H9 (cell line): ENCODE measurements around the gene XCL2. TPM values are rescaled to one million over a fixed set of nuclear protein-coding genes. Genes with fewer than 3 reads are reported as not detected.

Experiments used
- DNase-seq: peaks from one replicate; pipeline ENCODE4 v3.0.0-alpha.2; 2017
- H2AFZ ChIP-seq: one replicate; pipeline ENCODE4 v1.6.1; 2013; ENCODE audit warnings: mild to moderate bottlenecking, low read length, control low read depth, moderate library complexity
- H2AK5ac ChIP-seq: 2 replicates; pipeline ENCODE4 v1.6.1; 2013; ENCODE audit warnings: low read length, control low read depth, mixed read lengths; ENCODE audit not compliant: insufficient read length
- H2BK120ac ChIP-seq: one replicate; pipeline ENCODE4 v1.6.1; 2013; ENCODE audit warnings: low read depth, mild to moderate bottlenecking, low read length, control low read depth, inconsistent platforms; ENCODE audit not compliant: poor library complexity, severe bottlenecking
- H2BK12ac ChIP-seq: 2 replicates; pipeline ENCODE4 v1.6.1; 2013; ENCODE audit warnings: low read length, control low read depth, mixed read lengths, low read depth; ENCODE audit not compliant: insufficient read length
- H2BK15ac ChIP-seq: 2 replicates; pipeline ENCODE4 v1.6.1; 2013; ENCODE audit warnings: low read depth, low read length, control low read depth
- H2BK20ac ChIP-seq: one replicate; pipeline ENCODE4 v1.6.1; 2013; ENCODE audit warnings: low read depth, mild to moderate bottlenecking, low read length, control low read depth, inconsistent platforms; ENCODE audit not compliant: poor library complexity, severe bottlenecking
- H2BK5ac ChIP-seq: 2 replicates; pipeline ENCODE4 v1.6.1; 2013; ENCODE audit warnings: low read length, control low read depth, mixed read lengths; ENCODE audit not compliant: insufficient read length
- H3K14ac ChIP-seq: 2 replicates; pipeline ENCODE4 v1.6.1; 2013; ENCODE audit warnings: low read length, control low read depth; ENCODE audit not compliant: insufficient read depth
- H3K18ac ChIP-seq: 2 replicates; pipeline ENCODE4 v1.6.1; 2013; ENCODE audit warnings: low read depth, mild to moderate bottlenecking, mixed read lengths, low read length, control low read depth; ENCODE audit not compliant: insufficient read length
- H3K23ac ChIP-seq: 2 replicates; pipeline ENCODE4 v1.6.1; 2013; ENCODE audit warnings: low read length, control low read depth, mixed read lengths, low read depth; ENCODE audit not compliant: insufficient read length
- H3K23me2 ChIP-seq: 2 replicates; pipeline ENCODE4 v1.6.1; 2013; ENCODE audit warnings: low read depth, mild to moderate bottlenecking, mixed read lengths, low read length, control low read depth; ENCODE audit not compliant: insufficient read length, poor library complexity, severe bottlenecking
- H3K27ac ChIP-seq: 2 replicates; pipeline ENCODE4 v1.5.1; 2013; ENCODE audit warnings: low read length, control low read depth, mixed read lengths, low read depth; ENCODE audit not compliant: insufficient read length
- H3K27me3 ChIP-seq: 2 replicates; pipeline ENCODE4 v1.6.1; 2013; ENCODE audit warnings: low read length, control low read depth, inconsistent platforms; ENCODE audit not compliant: insufficient read depth
- H3K4ac ChIP-seq: 2 replicates; pipeline ENCODE4 v1.6.1; 2013; ENCODE audit warnings: low read depth, mild to moderate bottlenecking, control low read depth, inconsistent platforms, low read length, moderate library complexity
- H3K4me1 ChIP-seq: 2 replicates; pipeline ENCODE4 v1.6.1; 2013; ENCODE audit warnings: low read length, control low read depth, inconsistent platforms; ENCODE audit not compliant: insufficient read depth
- H3K4me2 ChIP-seq: 2 replicates; pipeline ENCODE4 v1.6.1; 2013; ENCODE audit warnings: low read length, control low read depth, mixed read lengths; ENCODE audit not compliant: insufficient read length, insufficient read depth
- H3K56ac ChIP-seq: 2 replicates; pipeline ENCODE4 v1.6.1; 2013; ENCODE audit warnings: low read depth, mild to moderate bottlenecking, mixed read lengths, low read length, control low read depth; ENCODE audit not compliant: insufficient read length
- H3K79me1 ChIP-seq: 2 replicates; pipeline ENCODE4 v1.6.1; 2013; ENCODE audit warnings: low read depth, mild to moderate bottlenecking, moderate library complexity, low read length, control low read depth, inconsistent platforms; ENCODE audit not compliant: insufficient read depth, poor library complexity, severe bottlenecking
- H3K79me2 ChIP-seq: 2 replicates; pipeline ENCODE4 v1.6.1; 2013; ENCODE audit warnings: low read length, control low read depth, inconsistent platforms; ENCODE audit not compliant: insufficient read depth
- H3K9ac ChIP-seq: 2 replicates; pipeline ENCODE4 v1.6.1; 2013; ENCODE audit warnings: low read length, control low read depth, mixed read lengths; ENCODE audit not compliant: insufficient read length; ENCODE audit errors: extremely low read depth
- H3K9me3 ChIP-seq: one replicate; pipeline ENCODE4 v1.6.1; 2013; ENCODE audit warnings: low read depth, low read length, inconsistent platforms; ENCODE audit not compliant: control insufficient read depth
- H3T11ph ChIP-seq: one replicate; pipeline ENCODE4 v1.6.1; 2013; ENCODE audit warnings: mild to moderate bottlenecking, low read length, control low read depth, inconsistent platforms
- H4K20me1 ChIP-seq: one replicate; pipeline ENCODE4 v1.6.1; 2013; ENCODE audit not compliant: control insufficient read depth, insufficient read length, insufficient read depth
- H4K5ac ChIP-seq: 2 replicates; pipeline ENCODE4 v1.6.1; 2013; ENCODE audit warnings: low read depth, mild to moderate bottlenecking, mixed read lengths, low read length, control low read depth; ENCODE audit not compliant: insufficient read length
- H4K8ac ChIP-seq: replicated peaks from 2 replicates; pipeline ENCODE4 v1.6.1; 2013; ENCODE audit warnings: low read length, control low read depth, mixed read lengths, low read depth; ENCODE audit not compliant: insufficient read length
- H4K91ac ChIP-seq: 2 replicates; pipeline ENCODE4 v1.6.1; 2013; ENCODE audit warnings: low read depth, mild to moderate bottlenecking, moderate library complexity, mixed read lengths, low read length, control low read depth; ENCODE audit not compliant: insufficient read length
- H3K27ac Mint-ChIP-seq, 3 experiments: 2 replicates in 2 of 3; 3 replicates in 1 of 3; pipeline ENCODE4 v1.8.0; 2020 to 2021; ENCODE audit warnings: mixed read lengths in 3 of 3, mild to moderate bottlenecking in 1 of 3, moderate library complexity in 1 of 3
- H3K27me3 Mint-ChIP-seq: 2 replicates; pipeline ENCODE4 v1.8.0; 2021; ENCODE audit warnings: low read depth, mild to moderate bottlenecking, moderate library complexity, mixed read lengths
- H3K36me3 Mint-ChIP-seq, 3 experiments: 2 replicates in 2 of 3; 3 replicates in 1 of 3; pipeline ENCODE4 v1.8.0; 2020 to 2021; ENCODE audit warnings: low read depth in 3 of 3, mixed read lengths in 3 of 3; ENCODE audit not compliant: insufficient read depth in 1 of 3
- H3K4me1 Mint-ChIP-seq, 2 experiments: 2 replicates each; pipeline ENCODE4 v1.8.0; 2020; ENCODE audit warnings: mixed read lengths in 2 of 2
- H3K4me3 Mint-ChIP-seq, 2 experiments: 2 replicates in 1 of 2; 3 replicates in 1 of 2; pipeline ENCODE4 v1.8.0; 2020 to 2021; ENCODE audit warnings: mild to moderate bottlenecking in 2 of 2, mixed read lengths in 2 of 2, moderate library complexity in 1 of 2
- H3K9me3 Mint-ChIP-seq, 2 experiments: 2 replicates in 1 of 2; 3 replicates in 1 of 2; pipeline ENCODE4 v1.8.0; 2020; ENCODE audit warnings: mild to moderate bottlenecking in 2 of 2, mixed read lengths in 2 of 2, moderate library complexity in 1 of 2
- CTCF ChIP-seq: fragments of 200-600 bp; sonication (generic); conservative IDR thresholded peaks from 3 replicates; pipeline ENCODE4 v1.8.0; 2021; ENCODE audit warnings: antibody characterized with exemption, mild to moderate bottlenecking
- WGBS: extraction: QIAGEN DNeasy Blood & Tissue Kit; methylation state at CpG from one replicate; pipeline ENCODE4 v1.1.7; 2013; ENCODE audit warnings: missing lambda C conversion rate, low lambda C conversion rate, mixed read lengths; ENCODE audit not compliant: insufficient read length; ENCODE audit errors: extremely low coverage; 5-methylcytosine and 5-hydroxymethylcytosine counted together
- total RNA-seq: library from RNA; stranded (reverse); gene quantifications from 2 replicates; pipeline ENCODE4 v1.2.1, GENCODE V29; 2021

XCL2 gene
- total RNA-seq, 1 experiment from 2014 or later, result not detected

DNA sequence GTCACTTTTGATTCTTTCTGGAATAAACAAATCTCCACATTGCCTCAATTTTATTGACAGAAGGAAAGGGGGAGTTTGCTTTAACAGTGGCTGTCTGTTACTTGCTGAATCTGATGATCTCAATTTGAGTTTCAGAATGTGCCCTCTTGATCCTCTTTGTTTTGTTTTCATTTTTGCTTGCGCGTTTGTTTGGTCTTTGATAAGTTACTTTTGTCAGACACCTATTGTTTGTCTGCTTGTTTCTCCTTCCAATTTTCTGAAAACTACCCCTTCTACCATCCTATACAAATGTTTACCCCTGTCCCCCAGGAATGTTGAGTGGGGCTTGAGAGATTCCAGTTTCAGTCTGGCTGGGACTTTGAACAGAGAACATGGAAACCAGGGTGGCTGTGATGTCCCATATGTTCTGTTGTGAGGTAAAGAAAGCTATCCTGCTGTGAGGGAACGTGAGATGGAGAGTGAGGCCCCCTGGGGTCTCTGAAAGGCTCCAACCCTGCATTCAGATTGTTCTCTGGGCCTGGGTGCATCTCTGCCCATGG, 11.8 kb upstream of the XCL2 start:
- Histone ChIP-seq H2AK5ac (no peak overlapping the region), H3K4me1 (no peaks in the 10 kb centered on the region; the same call in 1 of the 2 replicates), H2BK12ac (no peak overlapping the region), H3K14ac (no peak overlapping the region), H3K4me2 (no peak overlapping the region), H2AFZ (no peak overlapping the region), H3T11ph (no peak overlapping the region), H4K91ac (no peak overlapping the region), H3K79me2 (no peaks in the 10 kb centered on the region), H3K23ac (no peak overlapping the region), H3K18ac (no peak overlapping the region), H2BK15ac (no peak overlapping the region), H3K27me3 (no peaks in the 10 kb centered on the region), H2BK120ac (no peak overlapping the region), H3K9ac (no peak overlapping the region), H3K9me3 (no peaks in the 10 kb centered on the region), H3K4ac (no peak overlapping the region), H4K20me1 (no peaks in the 10 kb centered on the region), H4K5ac (no peak overlapping the region), H2BK5ac (no peak overlapping the region), H2BK20ac (no peak overlapping the region), H3K27ac (no peak overlapping the region), H3K79me1 (no peaks in the 10 kb centered on the region), H3K23me2 (no peaks in the 10 kb centered on the region), H4K8ac (no peak overlapping the region), H3K56ac (no peak overlapping the region)
- no peaks in the 10 kb centered on the region for H3K36me3 Mint-ChIP-seq
- no peaks in the 10 kb centered on the region for H3K27me3 Mint-ChIP-seq
- DNase-seq, result no peak
- peak overlapping the region in 2 of 3 experiments; percentile 38 to 78; a peak in 3 of 7 replicates for H3K27ac Mint-ChIP-seq
- H3K4me3 Mint-ChIP-seq, result no peak overlapping the region
- peaks cover 13% of the 10 kb centered on the region in 2 experiments for H3K4me1 Mint-ChIP-seq
- no peaks in the 10 kb centered on the region for H3K9me3 Mint-ChIP-seq
- no peak for TF ChIP-seq CTCF
- no CpG with 5 or more reads among the region's 3 CpGs for WGBS
